Cardiac septum (tissue), 1 donor: ENCODE measurements around the gene PIK3AP1. TPM values are rescaled to one million over a fixed set of nuclear protein-coding genes. Genes with fewer than 3 reads are reported as not detected.

Experiments
- DNase-seq: peaks from one replicate; pipeline ENCODE4 v3.0.0-alpha.2; 2020; ENCODE audit warnings: low spot score
- intact Hi-C: fragments of 100-400 bp; cut with DNase I; formaldehyde crosslinking; loops from one replicate; pipeline ENCODE4 v1.14.0; 2022
- total RNA-seq: library from RNA; stranded (reverse); fragmentation: NEBNext Ultra II Directional; extraction: Animal tissue kit (Norgen Biotek cat#: 25700); gene quantifications from one replicate; pipeline ENCODE4 v1.2.1, GENCODE V29; 2021
- donor health status: DM: no; HTN: no; CAD: no.

The PIK3AP1 gene
- total RNA-seq, 1 donor from 2014 or later, result 2.8 TPM

GRCh38 chr10:96656198-96656577 lies 64.1 kb downstream of the PIK3AP1 start:
- intact Hi-C loops, result no loop called here
- no peak for DNase-seq

GRCh38 chr10:96655461-96656197 lies 64.7 kb downstream of the PIK3AP1 start:
- DNase-seq, result no peak
- intact Hi-C loops, result no loop called here

- no peak for DNase-seq
- intact Hi-C loops, result no loop called here
These were observed 68.3 kb downstream of the PIK3AP1 start for GRCh38 chr10:96651998-96652431.

DNA sequence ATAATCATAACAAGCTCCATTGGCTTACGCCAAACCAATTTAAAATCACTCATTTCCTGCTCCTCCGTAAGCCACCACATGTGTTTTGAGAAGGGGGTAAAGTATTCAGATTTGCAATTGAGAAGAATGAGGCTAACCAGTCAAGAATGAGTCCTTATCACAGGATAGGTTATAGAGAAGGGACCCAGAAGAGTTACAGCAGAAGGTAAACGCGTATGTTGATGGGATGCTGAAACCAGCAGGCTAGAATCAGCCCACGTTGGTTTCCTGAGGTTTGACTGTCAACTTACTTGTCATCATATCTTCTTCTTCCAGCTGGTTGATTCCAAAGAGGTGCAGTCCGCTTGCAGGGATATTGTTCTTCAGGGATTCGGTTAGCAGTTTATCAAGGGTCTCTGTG lies 69.4 kb downstream of the PIK3AP1 start:
- no peak for DNase-seq
- intact Hi-C loops, result no loop called here

GRCh38 chr10:96648297-96648696 lies 72.0 kb downstream of the PIK3AP1 start:
- DNase-seq, result no peak
- intact Hi-C loops, result no loop called here

DNA sequence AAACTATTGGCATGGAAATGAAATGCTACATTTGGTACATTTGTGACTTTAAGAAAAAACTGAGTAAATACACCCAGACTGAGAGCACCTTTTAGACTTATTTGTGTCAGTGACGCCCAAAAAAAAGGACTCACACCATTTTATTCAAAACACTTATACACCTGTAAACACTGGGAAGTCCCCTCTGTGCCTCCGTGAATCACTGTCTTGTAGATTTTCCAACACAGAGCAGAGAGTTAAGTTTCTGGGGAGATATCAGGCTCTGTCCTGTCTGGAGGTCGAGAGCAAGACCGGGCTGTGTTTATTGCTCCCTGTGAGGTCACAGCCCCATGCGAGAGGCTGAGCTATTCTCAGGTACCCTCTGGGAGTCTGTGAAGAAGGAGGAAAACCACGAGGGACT lies 72.8 kb downstream of the PIK3AP1 start:
- no peak for DNase-seq
- intact Hi-C loops, result no loop called here

- DNase-seq, result no peak
- intact Hi-C loops, result no loop called here
These were observed 73.6 kb downstream of the PIK3AP1 start for GRCh38 chr10:96646751-96647166.

DNA sequence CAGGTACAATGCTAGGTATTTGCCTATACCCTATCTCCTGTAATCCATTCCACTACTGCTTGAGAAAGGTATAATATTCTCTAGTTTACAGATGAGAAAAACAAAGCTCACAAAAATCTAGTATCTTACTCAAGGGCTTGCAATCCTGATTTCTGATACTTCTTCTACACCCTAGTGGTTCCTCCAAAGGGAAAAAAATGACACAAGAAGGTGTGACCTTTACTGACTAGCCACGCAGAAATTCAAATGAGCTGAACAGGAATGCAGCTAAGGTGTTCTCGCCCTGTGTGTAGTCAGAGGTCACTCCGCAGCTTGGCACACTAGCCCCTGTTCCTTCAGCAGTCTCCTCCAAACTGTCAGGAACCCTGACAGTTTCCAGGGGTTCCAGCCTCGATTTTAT lies 74.0 kb downstream of the PIK3AP1 start:
- no peak for DNase-seq
- intact Hi-C loops, result no loop called here

- intact Hi-C loops, result no loop called here
- DNase-seq, result no peak
These were observed 75.1 kb downstream of the PIK3AP1 start for GRCh38 chr10:96645191-96645721.

DNA sequence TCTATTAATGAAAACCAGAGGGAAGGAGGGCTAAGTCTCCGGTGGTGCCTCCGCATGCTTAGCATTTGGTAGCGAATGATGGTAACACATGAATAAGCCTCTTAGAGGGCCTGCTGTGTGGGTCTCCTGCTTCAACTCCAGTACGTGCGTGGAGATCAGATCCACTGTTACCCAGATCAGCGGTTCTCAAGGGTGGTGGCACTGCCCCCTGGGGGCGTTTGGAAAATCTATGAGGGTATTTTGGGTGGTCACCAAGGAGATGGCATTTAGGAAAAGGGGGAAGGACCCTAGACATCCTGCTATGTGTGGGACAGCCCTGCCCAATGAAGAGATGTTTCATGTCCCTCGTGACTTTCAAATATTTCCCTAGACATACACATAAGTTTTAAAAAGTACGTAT lies 76.4 kb downstream of the PIK3AP1 start:
- no peak for DNase-seq
- intact Hi-C loops, result no loop called here

DNA sequence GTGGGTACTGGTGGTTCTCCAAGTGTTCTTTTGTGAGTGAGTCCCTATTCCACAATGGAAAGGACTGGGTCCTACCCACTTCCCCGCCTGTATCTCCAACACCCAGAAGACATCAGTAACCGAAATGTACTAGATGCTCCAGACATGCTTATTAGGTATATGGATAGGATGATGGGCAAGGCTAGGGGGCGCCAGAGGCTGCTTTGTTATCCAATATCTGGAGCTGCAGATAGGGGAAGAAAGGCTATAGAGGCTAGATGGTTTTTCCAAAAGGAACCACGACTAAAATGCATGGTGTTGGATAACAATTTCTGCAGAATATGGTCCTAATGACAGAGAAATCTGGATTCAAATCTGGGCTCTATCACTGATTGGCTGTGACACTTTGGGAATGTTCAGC lies 77.3 kb downstream of the PIK3AP1 start:
- DNase-seq, result peak; percentile 90
- intact Hi-C loops, result no loop called here

DNA sequence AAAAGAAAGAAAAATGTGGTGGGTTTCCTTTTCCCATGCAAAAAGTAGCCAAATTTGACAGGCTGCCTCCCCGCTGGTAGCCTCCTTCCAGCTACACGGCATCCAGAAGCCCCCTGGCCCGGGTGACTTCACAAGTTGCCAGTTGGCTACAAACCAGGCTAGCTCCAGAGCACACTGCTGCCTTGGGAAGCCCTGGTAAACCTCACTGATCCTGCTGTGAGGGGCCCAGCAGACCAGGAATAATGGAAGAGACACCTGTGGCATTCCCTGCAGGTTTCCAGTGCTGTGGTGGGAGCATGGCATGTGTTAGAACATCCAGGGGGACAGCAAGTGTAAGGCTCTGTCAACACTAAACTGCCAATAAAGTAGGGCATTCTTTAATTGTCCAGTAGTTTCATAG lies 77.8 kb downstream of the PIK3AP1 start:
- DNase-seq, result no peak
- intact Hi-C loops, result no loop called here

GRCh38 chr10:96641396-96642295 lies 78.7 kb downstream of the PIK3AP1 start:
- intact Hi-C loops, result no loop called here

GRCh38 chr10:96639899-96640298 lies 80.4 kb downstream of the PIK3AP1 start:
- no peak for DNase-seq
- intact Hi-C loops, result no loop called here

More at GRCh38 chr10:96641396-96642295, 78.7 kb downstream of the PIK3AP1 start:
- no peak for DNase-seq

DNA sequence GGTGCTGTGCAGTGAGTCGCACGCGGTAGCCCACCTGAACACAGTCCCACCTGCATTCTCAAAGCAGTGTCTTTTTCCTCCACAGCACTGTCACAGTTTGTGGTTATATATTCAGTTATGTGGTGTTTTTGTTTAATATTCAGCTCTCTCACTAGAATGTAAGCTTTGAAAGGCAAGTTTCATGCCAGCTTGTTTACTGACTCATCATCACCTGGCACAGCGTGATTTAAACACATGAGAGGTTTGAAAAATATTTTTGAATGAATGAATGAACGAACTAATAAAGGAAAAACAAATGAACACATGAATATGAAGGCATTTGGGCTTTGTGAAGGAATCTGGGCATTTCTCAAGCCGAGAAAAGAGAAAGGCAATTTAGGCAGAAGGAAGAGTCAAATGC lies 81.6 kb downstream of the PIK3AP1 start:
- intact Hi-C loops, result no loop called here
- no peak for DNase-seq

- intact Hi-C loops, result no loop called here
These were observed 82.2 kb downstream of the PIK3AP1 start for GRCh38 chr10:96638120-96638519.

DNA sequence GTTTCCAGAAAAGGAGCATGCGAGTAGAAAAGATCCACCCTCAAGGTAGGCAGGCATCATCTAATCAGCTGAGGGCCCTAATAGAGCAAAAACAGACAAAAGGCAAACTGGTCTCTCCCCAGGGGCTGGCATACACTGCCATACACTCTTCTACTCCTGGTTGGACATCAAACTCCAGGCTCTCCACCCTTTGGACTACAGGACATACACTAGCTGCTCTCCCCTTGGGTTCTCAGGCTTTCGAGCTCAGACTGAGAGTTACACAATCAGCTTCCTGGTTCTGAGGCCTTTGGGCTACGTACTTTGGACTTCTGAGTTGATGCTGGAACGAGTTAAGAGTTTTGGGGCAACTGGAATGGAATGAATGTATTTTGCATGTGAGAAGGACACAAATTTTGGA lies 82.6 kb downstream of the PIK3AP1 start:
- no peak for DNase-seq
- intact Hi-C loops, result no loop called here

More at GRCh38 chr10:96638120-96638519, 82.2 kb downstream of the PIK3AP1 start:
- no peak for DNase-seq

- intact Hi-C loops, result no loop called here
- no peak for DNase-seq
These were observed 83.8 kb downstream of the PIK3AP1 start for GRCh38 chr10:96636551-96636950.

DNA sequence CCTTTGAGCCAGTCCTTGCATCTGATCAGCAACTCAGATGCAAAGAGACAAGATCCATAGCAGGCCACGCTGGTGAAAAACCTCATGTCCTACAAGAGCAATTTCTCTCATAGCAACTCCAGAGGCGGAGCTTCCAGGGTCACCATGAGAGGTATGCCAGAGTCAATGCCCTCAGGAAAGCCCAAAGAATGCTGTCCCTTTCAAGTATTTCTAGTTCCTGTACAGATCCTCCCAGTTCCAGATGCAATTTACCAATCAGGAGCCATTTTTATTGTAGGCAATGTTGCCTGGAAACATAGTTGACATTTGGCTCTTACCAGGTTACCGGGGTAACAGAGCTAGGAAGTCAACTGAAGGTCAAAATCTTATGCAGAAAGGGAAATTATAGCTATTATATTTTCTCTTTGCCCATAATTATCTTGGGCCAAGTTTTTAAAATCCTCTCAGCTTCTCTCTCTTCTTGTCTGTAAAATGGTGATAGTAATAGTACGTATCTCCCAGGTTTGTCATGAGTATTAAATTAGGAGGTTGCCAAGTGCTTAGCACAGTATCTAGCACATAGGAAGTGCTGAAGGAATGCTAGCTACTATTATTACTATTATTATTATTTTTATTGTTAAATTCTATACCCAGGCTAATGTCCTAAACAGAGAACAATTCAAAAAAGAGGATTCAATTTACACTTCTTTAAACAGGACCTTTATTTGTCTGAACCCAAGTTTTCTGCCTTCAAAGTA lies 87.2 kb downstream of the PIK3AP1 start:
- intact Hi-C loops, result no loop called here
- DNase-seq, result no peak

- intact Hi-C loops, result no loop called here
- no peak for DNase-seq
These were observed 93.0 kb downstream of the PIK3AP1 start for GRCh38 chr10:96627292-96627691.
